GM19463 (cell line): ENCODE results near the gene STIMATE.

Experiments used
- ATAC-seq: cut with Tn5 transposase; IDR thresholded peaks from one replicate; pipeline ENCODE4 v1.9.1; 2021; ENCODE audit warnings: mild to moderate bottlenecking, moderate library complexity; ENCODE audit not compliant: unreplicated experiment

The STIMATE gene

DNA sequence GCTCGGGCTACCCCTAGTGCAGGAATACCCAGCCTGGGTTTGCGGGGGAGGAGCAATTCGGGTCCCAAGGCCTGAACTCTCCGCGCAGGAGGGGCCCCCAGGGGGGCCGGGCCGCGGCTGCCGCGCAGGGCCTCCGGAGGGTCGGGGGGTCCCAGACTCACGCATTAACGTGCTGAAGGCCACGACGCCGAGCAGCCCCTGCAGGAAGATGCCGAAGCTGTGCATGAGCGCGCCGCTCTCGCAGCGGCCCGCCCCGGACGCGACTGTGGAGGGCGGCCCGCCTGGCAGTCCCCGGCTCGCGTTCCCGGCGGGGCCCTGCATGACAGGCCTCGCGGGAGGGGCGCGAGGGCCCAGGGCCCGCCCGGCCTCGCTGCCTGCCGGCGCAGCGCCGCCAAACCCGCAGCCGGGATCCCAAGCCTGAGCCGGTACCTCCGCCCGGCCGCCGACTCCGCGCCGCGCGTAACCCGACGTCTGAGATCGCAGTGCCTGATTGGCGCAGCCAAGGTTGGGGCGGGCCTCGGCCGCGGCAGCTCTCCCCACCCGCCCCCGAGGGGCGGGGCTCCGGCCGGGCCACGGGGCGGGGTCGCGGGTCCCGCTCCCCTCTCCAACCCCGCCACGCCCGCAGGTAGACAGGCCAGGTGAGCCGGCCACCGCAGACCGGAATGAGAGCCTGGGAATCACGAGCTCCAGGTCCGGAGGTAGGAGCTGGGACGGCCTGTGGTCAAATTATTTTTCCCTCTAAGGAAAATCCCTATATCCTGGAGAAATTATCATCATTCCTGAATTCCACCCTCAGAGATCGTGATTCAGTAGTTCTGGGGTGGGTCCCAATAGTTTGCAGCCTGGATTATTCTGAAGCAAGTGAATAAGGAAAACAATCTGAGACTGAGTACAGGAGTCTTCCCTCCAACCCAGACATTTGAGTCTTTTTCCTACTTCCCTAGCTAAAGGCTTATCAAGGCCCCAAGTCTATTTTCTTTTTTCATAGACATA lies at the start of gene STIMATE:
Gene STIMATE, minus strand, starts transcription at position 419 of the 993 bp plus-strand sequence. Its CDS starts 98 bp downstream, at position 321.
- ATAC-seq, result peak; percentile 95

DNA sequence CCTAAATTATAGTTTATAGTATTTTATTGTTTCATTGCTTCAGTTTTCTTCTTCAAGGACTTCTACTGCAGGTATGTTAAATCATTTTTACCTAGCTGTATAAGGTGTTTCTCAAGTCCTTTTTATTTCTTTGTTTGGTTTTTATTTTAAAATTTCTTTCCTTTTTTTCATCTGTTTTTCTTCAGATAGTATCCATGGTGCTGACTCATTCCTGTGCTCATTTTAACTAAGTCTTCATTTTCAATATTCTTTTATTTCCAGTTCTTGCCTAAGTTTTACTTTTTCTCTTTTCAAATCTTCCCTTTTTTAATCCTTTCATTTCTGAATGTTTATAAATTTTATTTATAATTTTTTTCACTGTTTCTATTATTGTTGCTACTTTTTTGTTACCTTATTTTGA lies 42.3 kb upstream of the STIMATE start:
- ATAC-seq, result no peak

DNA sequence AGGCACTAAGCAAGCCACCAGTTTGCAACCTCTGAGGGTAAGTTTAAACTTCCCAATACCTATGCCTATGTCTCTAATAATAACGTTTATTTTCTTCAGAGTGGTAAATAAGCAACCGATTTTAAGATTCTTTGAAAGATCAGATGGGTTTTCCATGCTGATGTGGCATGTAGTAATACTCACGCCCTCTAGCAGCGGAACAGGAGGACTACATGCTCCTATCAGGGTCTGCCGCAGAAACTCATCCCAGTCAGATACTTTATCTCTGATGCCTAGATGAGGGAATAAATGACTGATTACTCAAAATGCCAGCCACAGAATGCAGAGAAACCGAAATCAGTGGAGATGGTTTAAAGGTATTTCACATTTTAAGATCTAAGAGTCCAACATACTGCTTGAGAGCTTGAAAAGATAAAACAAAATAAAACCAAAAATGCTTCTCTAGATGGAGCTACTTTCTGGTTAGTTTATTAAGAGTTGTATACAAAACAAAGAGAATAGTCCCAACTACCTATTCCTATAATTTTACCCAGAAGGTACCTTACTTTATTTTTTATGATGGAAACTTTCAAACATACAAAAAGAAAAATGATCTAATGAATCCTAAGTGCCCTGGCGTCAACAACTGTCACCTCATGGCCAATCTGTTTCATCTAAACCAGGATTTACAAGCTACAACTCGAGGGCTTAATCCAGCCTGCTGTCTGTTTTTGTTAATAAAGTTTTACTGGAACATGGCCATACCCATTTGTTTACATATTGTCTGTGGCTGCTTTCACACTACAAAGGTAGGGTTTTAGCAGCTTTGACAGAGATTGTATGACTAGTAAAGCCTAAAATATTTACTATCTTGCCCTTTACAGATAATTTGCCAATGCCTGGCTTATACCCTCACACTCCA lies 37.5 kb upstream of the STIMATE start:
- no peak for ATAC-seq

DNA sequence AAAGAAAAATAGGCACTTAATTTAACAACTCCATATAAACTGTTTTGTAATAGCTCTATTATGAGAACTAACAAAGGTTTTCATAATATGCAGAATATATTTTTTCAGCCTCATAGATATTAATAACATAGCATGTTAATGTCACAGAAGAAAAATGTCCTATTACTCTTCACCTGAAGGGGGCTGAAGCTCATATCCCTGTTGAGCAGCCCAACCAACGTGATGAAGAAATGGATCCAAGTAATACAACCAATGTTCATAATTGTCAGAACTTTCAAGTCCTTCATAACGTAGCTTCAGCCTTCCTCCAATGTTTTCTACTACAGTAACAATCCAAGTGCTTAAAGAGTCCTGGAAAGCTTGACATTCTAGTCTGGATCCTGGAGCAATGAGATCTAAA lies 34.5 kb upstream of the STIMATE start:
- no peak for ATAC-seq

DNA sequence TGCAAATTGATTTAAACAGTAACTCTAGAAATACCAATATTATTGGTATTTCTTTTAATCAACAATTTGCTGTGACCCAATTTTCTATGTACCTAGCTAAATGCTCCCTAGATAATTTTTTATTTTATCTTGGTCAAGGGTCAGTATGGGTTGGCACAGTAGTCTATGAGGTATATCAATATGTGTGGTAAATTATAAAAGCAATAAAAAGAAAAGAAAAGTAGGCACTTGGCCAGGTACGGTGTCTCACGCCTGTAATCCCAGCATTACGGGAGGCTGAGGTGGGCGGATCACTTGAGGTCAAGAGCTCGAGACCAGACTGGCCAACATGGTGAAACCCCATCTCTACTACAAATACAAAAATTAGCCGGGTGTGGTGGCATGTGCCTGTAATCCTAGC lies 34.0 kb upstream of the STIMATE start:
- ATAC-seq, result no peak

DNA sequence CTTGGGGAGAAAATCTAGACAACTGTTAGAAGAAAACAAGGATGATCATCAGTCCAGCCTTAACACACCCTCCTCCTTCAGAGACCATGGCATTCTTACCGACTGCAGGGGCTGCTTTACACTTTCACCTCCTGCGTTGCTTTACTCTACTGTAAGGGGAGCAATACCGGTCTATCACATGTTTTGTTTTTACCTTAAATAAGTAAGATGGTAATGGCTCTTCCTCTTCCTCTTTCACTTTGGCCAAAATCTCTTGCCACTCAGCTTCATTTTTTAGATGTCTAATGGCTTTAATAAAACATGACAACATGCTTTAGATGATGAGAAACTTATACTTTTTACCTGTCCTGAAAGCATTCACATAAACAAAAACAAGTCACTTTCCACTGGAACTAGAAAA lies 33.4 kb upstream of the STIMATE start:
- no peak for ATAC-seq

DNA sequence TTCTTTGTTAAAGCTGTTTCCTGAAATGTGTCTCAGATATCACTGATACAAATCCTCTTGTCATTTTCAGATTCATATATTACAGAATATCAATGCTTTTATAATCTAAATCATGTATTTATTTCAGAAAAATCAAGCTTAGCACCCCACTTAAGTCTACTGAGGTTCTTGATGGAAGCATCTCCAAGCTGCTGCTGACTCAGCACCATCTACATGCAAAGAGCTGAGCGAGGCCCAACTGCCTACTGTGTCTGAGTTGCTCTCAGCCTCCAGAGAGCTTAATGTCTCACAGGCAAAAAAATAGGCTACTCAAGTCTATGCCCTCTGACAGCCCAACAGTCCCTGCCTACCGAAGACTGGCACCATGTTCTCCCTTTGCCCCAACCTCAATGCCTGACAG lies 29.2 kb upstream of the STIMATE start:
- no peak for ATAC-seq

DNA sequence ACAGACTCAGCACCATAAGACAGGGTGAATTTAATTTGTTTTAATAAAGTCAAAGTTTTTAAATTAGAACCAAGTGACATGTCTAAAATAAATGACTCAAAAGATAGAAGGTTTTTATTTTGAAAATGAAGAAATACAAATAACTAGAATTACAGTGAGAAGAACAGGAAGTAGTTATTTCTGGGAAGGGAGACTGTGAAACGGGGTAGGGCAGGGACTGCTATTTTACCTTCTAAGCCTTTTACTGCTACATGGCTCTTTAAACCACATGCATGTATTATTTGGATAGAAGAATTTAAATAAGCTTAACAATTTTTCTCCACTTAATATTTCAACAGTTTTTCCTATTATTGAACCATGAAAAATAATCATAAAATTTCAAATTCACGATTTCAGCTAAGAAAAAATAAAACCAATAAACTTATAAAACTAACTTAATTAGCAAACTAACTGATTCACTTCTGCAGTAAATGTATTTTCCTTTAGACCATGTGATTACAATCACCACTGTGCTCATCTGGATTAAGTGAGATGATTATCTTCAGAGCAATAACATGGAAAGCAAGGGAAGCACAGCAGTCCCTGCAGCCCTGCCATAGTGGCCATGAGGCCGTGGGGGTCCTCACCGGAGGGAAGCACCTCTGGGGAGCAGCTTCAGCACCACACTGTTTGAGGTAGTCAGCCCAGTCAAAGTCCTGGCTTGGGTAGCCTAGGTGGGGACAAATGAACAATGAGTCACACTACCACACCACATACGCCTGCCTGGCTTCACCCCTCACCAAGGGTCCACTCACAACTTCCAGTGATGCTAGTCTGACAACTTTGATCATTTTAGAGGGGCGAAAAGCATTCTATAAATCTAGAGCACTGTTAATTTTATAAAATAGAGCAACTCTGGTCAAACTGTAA lies 28.3 kb upstream of the STIMATE start:
- ATAC-seq, result no peak

DNA sequence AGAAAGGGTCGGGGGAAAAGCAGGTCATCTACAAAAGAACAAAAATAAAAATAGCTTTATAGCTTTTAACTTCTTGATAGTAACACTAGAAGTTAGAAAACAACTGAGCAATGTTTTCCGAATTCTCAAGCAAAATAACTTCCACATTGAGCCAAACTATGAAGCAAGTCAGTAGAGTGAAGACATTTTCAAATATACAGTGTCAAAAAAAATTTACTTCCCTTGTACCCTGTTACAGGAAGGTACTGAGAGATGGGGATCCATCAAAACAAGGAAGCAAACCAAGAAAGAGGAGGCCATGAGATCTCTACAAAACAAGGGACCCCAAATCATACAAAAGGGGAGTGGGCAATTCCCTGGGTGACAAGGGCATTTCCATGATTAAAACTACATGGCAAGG lies 26.6 kb upstream of the STIMATE start:
- no peak for ATAC-seq

DNA sequence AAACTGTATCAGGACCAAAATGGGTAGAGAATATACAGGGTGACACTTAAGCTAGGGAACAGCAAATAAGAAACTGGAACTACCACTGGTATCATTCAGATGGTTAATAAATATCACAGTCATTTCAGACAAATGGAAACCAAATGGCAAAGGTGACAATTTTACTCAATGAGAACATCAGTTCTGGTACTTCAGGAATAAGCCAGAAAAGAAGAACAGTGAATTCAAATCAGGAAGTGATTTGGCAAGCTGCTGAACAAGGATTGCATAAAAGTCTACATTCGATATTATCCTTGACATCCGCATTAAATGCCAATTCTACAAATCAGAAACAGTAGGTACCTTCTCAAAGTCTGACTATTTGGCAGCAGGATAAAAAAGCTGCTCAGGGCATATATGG lies 23.5 kb upstream of the STIMATE start:
- ATAC-seq, result no peak

DNA sequence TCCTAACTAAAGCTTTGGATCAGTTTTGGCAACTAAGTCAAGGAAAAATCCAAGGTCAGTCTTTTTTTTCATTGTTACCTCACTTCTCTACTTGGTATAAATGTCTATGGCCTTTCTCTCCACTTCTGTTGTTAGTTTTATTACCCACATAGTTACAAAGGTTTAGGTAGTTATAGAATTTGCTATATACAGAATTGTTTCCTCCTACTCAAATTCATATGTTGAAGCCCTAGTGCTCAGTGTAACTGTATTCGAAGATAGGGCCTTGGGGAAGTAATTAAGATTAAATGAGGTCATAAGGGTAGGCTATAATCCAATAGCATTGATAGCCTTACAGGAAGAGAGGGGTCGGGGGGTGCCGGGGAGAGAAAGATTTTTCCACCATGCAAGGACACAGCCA lies 19.7 kb upstream of the STIMATE start:
- ATAC-seq, result no peak

DNA sequence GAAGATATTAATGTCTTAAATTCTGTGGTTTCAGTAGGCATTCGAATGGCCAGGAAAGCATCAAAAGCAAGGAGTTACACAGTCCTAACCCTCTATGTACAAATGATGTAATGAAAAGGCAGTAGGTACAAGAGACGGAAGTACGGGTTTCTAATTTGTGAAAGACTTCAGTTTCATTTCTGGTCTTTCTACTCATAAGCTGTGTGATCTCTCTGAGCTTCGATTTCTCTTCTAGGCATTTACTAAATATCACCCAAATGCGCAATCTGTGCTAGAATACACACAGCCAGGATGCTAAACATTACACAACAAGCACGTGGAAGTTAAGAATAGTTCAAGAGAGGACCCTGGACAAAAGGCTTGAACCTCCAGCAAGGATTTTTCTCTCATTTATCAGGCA lies 17.9 kb upstream of the STIMATE start:
- ATAC-seq, result no peak

DNA sequence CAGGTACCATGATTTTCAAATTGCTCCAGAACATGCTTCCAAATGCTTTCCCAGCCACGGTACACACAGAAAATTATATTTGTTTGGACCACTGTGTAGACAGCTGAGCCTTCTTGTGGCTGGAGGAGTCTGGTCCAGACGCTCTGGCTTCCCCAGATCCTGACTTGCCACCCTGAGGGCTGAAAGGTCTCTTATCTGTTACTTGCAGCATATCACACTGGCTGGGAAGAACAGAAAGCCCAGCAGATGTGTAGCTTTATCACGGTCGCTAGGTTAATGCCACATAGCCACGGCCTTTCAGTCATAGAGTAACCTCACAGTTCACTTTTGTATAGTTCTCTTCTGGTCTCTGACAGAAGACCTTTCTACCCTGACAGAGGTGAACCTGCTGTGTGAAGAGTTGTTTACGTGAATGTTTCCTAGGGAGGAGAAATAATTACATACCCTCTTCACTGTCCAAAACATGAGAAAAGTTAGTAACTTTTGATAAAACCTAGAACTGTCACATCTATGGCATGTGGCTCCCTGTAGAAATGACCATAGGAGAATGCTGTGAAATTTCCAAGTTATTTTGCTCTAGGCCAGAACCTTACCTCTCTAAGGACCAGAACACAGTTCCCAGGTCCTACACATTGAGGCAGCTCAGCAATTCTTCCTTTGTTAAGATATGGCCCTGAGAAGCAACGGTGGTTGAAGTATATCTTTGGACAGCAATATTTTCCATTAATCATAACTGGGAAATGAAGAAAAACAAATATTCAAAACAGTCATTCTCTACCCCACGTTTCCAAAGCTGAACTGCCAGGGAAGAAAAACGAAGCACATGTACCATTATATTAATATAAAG lies 15.8 kb upstream of the STIMATE start:
- ATAC-seq, result no peak

DNA sequence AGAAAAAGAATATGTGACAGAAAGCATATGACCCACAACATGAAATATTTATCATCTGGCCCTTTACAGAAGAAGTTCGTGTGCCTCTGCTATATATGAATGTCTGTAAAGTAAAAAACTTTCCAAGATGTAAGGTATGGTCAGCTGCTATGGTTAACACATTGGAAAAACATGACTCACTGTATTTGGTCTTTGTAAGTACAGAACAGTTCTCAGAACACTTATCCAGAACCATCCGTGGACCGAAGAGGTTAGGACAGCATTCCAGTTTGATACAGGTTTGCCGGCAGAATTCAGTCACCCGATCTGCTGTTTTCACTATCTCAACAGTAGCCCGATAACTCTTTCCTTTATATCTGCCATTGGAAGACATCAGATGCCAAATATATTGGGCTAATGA lies 13.5 kb upstream of the STIMATE start:
- no peak for ATAC-seq

DNA sequence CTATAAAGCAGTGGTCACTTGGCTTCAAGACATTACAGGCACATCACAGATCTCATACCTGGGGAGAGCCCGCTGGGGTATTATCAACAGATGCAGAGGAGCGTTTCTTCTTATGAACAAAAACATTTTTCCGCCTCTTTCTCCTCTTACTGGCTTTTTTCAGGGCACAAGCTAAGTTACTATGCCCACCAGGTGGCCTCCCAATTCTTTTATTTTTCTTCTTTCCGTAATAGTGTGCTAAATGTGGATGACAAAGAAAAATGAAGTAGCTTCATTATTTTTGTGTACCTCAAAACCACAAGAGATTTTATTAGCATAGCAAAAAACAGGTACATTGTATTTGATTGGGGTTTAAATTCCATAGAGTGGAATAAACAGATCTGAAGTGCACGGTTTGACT lies 10.1 kb upstream of the STIMATE start:
- ATAC-seq, result no peak

DNA sequence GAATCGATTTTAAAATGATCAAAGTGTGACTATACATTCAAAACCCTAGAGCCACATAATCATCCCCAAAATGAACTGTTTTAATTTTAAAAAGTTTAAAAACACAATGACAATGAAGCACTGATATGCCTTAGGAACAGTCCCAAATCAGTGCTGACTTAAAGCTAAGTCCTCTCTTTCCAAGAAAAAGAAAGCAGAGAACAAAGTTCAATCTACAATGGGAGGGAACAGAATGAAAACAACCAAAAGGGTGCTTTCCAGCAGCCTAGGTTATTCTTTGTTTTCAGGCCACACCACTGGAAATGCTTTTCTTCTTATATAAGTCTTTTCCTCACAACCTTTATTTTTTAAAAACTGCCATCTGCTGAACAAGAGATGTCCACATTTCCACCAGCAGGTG lies 7.2 kb upstream of the STIMATE start:
- ATAC-seq, result no peak

DNA sequence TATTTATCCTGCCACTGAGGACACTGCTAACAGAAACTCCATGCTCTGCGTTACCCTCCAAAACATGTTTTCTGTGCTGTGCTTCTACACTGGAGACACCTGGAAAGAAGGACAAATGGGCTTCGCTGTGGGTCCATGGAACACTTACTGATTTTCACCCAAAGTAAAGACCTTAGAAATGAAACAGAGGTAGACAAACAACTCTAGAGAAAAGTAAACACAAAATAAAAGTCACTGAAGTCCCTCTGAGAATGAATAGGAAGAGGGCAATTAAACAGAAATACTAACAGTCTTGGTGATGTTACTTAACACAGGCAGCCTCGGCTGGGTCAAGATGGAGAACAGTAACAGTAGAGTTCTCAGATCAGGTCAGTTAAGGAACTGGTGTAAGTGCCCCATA lies 6.7 kb upstream of the STIMATE start:
- ATAC-seq, result no peak

DNA sequence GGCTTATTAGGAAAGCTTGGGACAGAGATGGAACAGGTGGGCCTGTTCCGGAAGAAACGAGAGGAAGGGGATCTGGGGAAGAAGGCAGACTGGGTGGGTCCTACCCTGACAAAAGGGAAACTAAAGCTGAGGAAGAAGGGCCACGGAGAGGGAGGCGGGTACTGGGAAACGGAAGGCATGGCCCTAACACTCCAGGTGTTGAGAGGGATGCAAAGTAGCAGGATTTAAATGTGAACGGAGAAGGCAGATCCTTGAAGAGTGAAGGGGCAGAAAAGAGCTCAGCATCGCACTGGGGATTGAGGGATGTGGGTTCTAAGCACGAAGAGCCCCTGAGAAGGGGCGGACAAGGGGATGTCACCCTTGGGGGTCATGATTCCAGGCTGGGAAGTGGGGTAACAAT lies 735 bp downstream of the STIMATE start:
- no peak for ATAC-seq

DNA sequence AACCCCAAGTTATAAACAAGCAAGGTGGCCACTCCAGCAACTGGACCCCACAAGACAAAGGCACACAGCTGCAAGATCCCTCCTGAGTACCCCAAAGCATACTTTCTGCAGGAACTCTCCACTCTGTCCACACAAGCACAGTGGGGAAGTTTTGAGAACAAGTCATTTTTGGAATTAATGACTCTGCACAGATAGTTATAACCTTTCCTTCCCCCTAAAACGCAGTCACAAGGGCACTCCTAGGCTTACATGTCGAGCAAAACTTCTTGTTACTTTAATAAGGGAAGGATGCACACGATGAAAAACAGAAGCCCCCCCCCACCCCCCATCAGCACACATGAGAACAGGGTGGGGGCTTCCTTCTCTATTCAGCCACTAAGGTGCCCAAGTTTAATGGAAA lies 1.2 kb downstream of the STIMATE start:
- ATAC-seq, result no peak

DNA sequence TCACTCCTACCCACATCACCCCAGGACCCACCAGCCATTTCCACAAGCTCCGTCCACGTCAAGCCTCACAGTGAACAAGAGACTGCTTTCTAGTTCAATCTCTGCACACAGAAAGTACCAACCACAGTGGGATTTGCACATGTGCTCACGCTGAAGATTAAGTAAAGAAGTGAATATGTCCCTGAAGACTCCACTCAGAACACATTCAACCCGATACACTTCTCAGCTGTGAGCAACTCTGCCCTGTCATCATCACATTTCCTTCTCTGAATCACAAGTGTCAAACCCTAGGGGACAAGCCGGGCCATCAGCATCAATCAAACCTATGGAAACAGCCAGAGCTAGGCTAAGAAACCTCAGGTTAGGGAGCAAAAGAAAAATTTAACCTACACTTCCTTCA lies 1.9 kb downstream of the STIMATE start:
- no peak for ATAC-seq
